H1 (cell line): ENCODE measurements around the gene ACVR2A. TPM values are rescaled to one million over a fixed set of nuclear protein-coding genes. Genes with fewer than 3 reads are reported as not detected.

Experiments used
- CTCF ChIA-PET: fragments of 300-600 bp; sonication (Branson Sonifier 250); formaldehyde crosslinking; loops from one replicate; lab custom pipeline; 2021; ENCODE audit not compliant: partially characterized antibody; lab: Charles Lee
- POLR2A ChIA-PET: fragments of 300-600 bp; sonication (Branson Sonifier 250); formaldehyde crosslinking; loops from one replicate; lab custom pipeline; 2021; ENCODE audit warnings: inconsistent platforms; ENCODE audit not compliant: partially characterized antibody; lab: Charles Lee
- DNase-seq, 2 experiments: peaks; one replicate each; pipeline versions ENCODE4 v3.0.0 to v3.0.0-alpha.2; 2010 to 2022; ENCODE audit warnings: low spot score in 2 of 2, low read depth in 1 of 2, mixed read lengths in 1 of 2
- FAIRE-seq: peaks from 2 replicates; lab custom pipeline; 2011; peaks lifted over from hg19 to GRCh38; lab: Jason Lieb, UNC
- H2AFZ ChIP-seq: 2 replicates; pipeline ENCODE4 v1.8.1; 2012; ENCODE audit warnings: low read length, inconsistent platforms
- H2AK5ac ChIP-seq: 2 replicates; pipeline ENCODE4 v1.6.1; 2013; ENCODE audit warnings: low read depth, low read length
- H2BK120ac ChIP-seq: replicated peaks from 2 replicates; pipeline ENCODE3; 2013; ENCODE audit warnings: low read depth, low read length, inconsistent platforms
- H2BK12ac ChIP-seq: 2 replicates; pipeline ENCODE4 v1.6.1; 2013; ENCODE audit warnings: low read depth, low read length
- H2BK15ac ChIP-seq: 2 replicates; pipeline ENCODE4 v1.6.1; 2013; ENCODE audit warnings: low read length
- H2BK20ac ChIP-seq: 2 replicates; pipeline ENCODE4 v1.6.1; 2013; ENCODE audit warnings: low read length
- H2BK5ac ChIP-seq: 2 replicates; pipeline ENCODE4 v1.6.1; 2013; ENCODE audit warnings: low read depth, low read length
- H3K14ac ChIP-seq: 2 replicates; pipeline ENCODE4 v1.6.1; 2013; ENCODE audit warnings: inconsistent platforms; ENCODE audit not compliant: insufficient read length
- H3K18ac ChIP-seq: 2 replicates; pipeline ENCODE4 v1.6.1; 2013; ENCODE audit warnings: low read length; ENCODE audit errors: extremely low read depth
- H3K23ac ChIP-seq: 2 replicates; pipeline ENCODE4 v1.6.1; 2013; ENCODE audit warnings: inconsistent platforms; ENCODE audit not compliant: insufficient read length
- H3K23me2 ChIP-seq: 2 replicates; pipeline ENCODE4 v1.6.1; 2013; ENCODE audit warnings: low read depth, low read length
- H3K27ac ChIP-seq: 2 replicates; pipeline ENCODE4 v1.6.1; 2011; ENCODE audit warnings: low read depth, low read length, inconsistent platforms
- H3K27me3 ChIP-seq, 4 experiments: replicated peaks in 1 of 4; 1 replicate in 1 of 4; 2 replicates in 3 of 4; pipeline versions ENCODE4 v1.6.1 to v1.8.1; 2011 to 2013; ENCODE audit warnings: low read length in 3 of 4, mild to moderate bottlenecking in 3 of 4, inconsistent platforms in 2 of 4, mixed read lengths in 2 of 4, moderate library complexity in 1 of 4; ENCODE audit not compliant: control insufficient read depth in 3 of 4, insufficient read depth in 3 of 4; ENCODE audit errors: extremely low read depth in 1 of 4
- H3K36me3 ChIP-seq, 4 experiments: 2 replicates each; pipeline versions ENCODE4 v1.6.1 to v1.8.1; 2011 to 2013; ENCODE audit warnings: mild to moderate bottlenecking in 4 of 4, low read length in 3 of 4, moderate library complexity in 2 of 4, control low read depth in 1 of 4, inconsistent platforms in 1 of 4; ENCODE audit not compliant: insufficient read depth in 4 of 4, control insufficient read depth in 2 of 4
- H3K4ac ChIP-seq: replicated peaks from 2 replicates; pipeline ENCODE3; 2013; ENCODE audit warnings: low read length, low read depth, mixed read lengths, inconsistent platforms; ENCODE audit not compliant: insufficient read length
- H3K4me1 ChIP-seq, 4 experiments: replicated peaks in 1 of 4; 1 replicate in 1 of 4; 2 replicates in 3 of 4; pipeline versions ENCODE4 v1.6.1 to v1.8.1; 2011 to 2013; ENCODE audit warnings: low read length in 3 of 4, inconsistent platforms in 2 of 4, mixed read lengths in 1 of 4; ENCODE audit not compliant: insufficient read depth in 4 of 4, control insufficient read depth in 3 of 4
- H3K4me2 ChIP-seq, 2 experiments: 2 replicates each; pipeline versions ENCODE4 v1.6.1 to v1.8.1; 2011 to 2013; ENCODE audit warnings: low read depth in 2 of 2, low read length in 2 of 2, control low read depth in 1 of 2, inconsistent platforms in 1 of 2, mild to moderate bottlenecking in 1 of 2; ENCODE audit not compliant: insufficient read depth in 1 of 2
- H3K4me3 ChIP-seq, 4 experiments: fragments of 200-600, 300-600 bp in 1 of 4; sonication (generic), shearing (Covaris generic), sonication (Bioruptor Twin) in 1 of 4; 2 replicates each; pipeline versions ENCODE4 v1.5.1 to v1.8.1; 2011 to 2016; ENCODE audit warnings: low read length in 4 of 4, low read depth in 3 of 4, control low read depth in 2 of 4, inconsistent platforms in 2 of 4, mild to moderate bottlenecking in 2 of 4, mixed read lengths in 1 of 4, moderate library complexity in 1 of 4; ENCODE audit not compliant: insufficient read depth in 2 of 4; ENCODE audit errors: extremely low read depth in 1 of 4
- H3K56ac ChIP-seq: replicated peaks from 2 replicates; pipeline ENCODE3; 2013; ENCODE audit warnings: low read depth, mild to moderate bottlenecking, mixed read lengths, low read length, inconsistent platforms; ENCODE audit not compliant: insufficient read length
- H3K79me1 ChIP-seq: 2 replicates; pipeline ENCODE4 v1.6.1; 2013; ENCODE audit warnings: low read depth, low read length, control low read depth
- H3K79me2 ChIP-seq, 2 experiments: 2 replicates each; pipeline versions ENCODE4 v1.6.1 to v1.8.1; 2012 to 2013; ENCODE audit warnings: low read length in 2 of 2, mild to moderate bottlenecking in 2 of 2, inconsistent platforms in 1 of 2; ENCODE audit not compliant: insufficient read depth in 2 of 2, control insufficient read depth in 1 of 2
- H3K9ac ChIP-seq, 4 experiments: replicated peaks in 1 of 4; 1 replicate in 1 of 4; 2 replicates in 3 of 4; pipeline versions ENCODE4 v1.6.1 to v1.8.1; 2011 to 2013; ENCODE audit warnings: low read depth in 3 of 4, low read length in 3 of 4, control low read depth in 2 of 4, mild to moderate bottlenecking in 2 of 4, moderate library complexity in 2 of 4, inconsistent platforms in 1 of 4; ENCODE audit errors: extremely low read depth in 1 of 4
- H3K9me3 ChIP-seq, 2 experiments: 2 replicates each; pipeline versions ENCODE4 v1.6.1 to v1.8.1; 2012 to 2013; ENCODE audit warnings: mild to moderate bottlenecking in 2 of 2, moderate library complexity in 2 of 2, control low read depth in 1 of 2, inconsistent platforms in 1 of 2, low read depth in 1 of 2, low read length in 1 of 2, mixed read lengths in 1 of 2; ENCODE audit not compliant: insufficient read depth in 2 of 2
- H4K20me1 ChIP-seq, 2 experiments: replicated peaks in 1 of 2; 2 replicates each; pipeline versions ENCODE3 to v1.8.1; 2011 to 2013; ENCODE audit warnings: inconsistent platforms in 2 of 2, low read length in 2 of 2, mild to moderate bottlenecking in 1 of 2; ENCODE audit not compliant: insufficient read depth in 2 of 2, control insufficient read depth in 1 of 2
- H4K5ac ChIP-seq: 2 replicates; pipeline ENCODE4 v1.6.1; 2013; ENCODE audit warnings: low read length, low read depth, mixed read lengths, inconsistent platforms; ENCODE audit not compliant: insufficient read length
- H4K8ac ChIP-seq: 2 replicates; pipeline ENCODE4 v1.8.0; 2013; ENCODE audit warnings: mild to moderate bottlenecking, moderate library complexity, low read length, inconsistent platforms; ENCODE audit not compliant: insufficient read depth; ENCODE audit errors: extremely low read depth
- H4K91ac ChIP-seq: replicated peaks from 2 replicates; pipeline ENCODE3; 2013; ENCODE audit warnings: low read length, mixed read lengths, inconsistent platforms; ENCODE audit not compliant: insufficient read length
- EGR1 ChIP-seq: IDR thresholded peaks from 2 replicates; pipeline ENCODE4 v1.6.1; 2011; ENCODE audit warnings: low read depth, low read length, borderline replicate concordance
- MAFK ChIP-seq: IDR thresholded peaks from 2 replicates; pipeline ENCODE4 v1.6.1; 2012; ENCODE audit warnings: low read depth, mild to moderate bottlenecking, improper control_type of control experiment, low read length
- YY1 ChIP-seq: IDR thresholded peaks from 2 replicates; pipeline ENCODE4 v1.6.1; 2011; ENCODE audit warnings: low read depth, mild to moderate bottlenecking, low read length
- polyA plus RNA-seq, 7 experiments: library from polyadenylated mRNA; depleted of rRNA in 3 of 7; stranded (reverse) in 5 of 7; unstranded in 2 of 7; fragments of >200 nt in 5 of 7; fragments of 200-250 nt in 2 of 7; gene quantifications; 1 replicate in 5 of 7; 2 replicates in 1 of 7; 4 replicates in 1 of 7; pipeline versions ENCODE4 v1.2.1 to v1.2.3, GENCODE V29; 2011 to 2013; ENCODE audit warnings: missing spikeins in 2 of 7, mixed read lengths in 2 of 7
- total RNA-seq: library from RNA; stranded (reverse); fragmentation: NEBNext Ultra II Directional; extraction: Animal tissue kit (Norgen Biotek cat#: 25700); gene quantifications from 2 replicates; pipeline ENCODE4 v1.2.1, GENCODE V29; 2021

Gene ACVR2A
- total and polyA plus RNA-seq, 2 of the 8 experiments (the other 6 are each of a cell fraction or from before 2014, with no cell fraction given), result 3.4 to 18.1 TPM

DNA sequence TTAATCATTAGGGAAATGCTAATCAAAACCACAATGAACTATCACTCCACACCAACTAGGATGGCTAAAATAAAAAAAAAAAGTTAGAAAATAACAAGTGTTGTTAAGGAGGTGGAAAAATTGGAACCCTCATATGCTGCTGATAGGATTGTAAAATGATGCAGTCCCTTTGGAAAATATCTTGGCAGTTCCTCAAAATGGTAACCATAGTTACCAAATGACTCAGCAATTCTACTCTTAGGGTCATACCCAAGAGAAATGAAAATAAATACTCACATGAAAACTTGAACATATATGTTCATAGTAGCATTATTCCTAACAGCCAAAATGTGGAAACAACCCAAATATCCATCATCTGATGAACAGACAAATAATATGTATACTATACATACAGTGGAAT, 15.7 kb upstream of the ACVR2A start:
- Histone ChIP-seq H3K23me2 (no peaks in the 10 kb centered on the region), H3K14ac (no peak overlapping the region), H2BK5ac (no peak overlapping the region), H3K56ac (no peak overlapping the region), H3K4me3 (no peak overlapping the region), H3K36me3 (no peaks in the 10 kb centered on the region), H2BK12ac (no peak overlapping the region), H3K18ac (no peak overlapping the region), H3K27ac (no peak overlapping the region), H3K4ac (no peak overlapping the region), H3K9me3 (peaks cover 0 to 7% of the 10 kb centered on the region in 2 experiments; a peak in 1 of 4 replicates), H3K4me1 (no peaks in the 10 kb centered on the region), H3K23ac (no peak overlapping the region), H3K79me2 (no peaks in the 10 kb centered on the region), H2BK120ac (no peak overlapping the region), H2BK15ac (no peak overlapping the region), H2AFZ (no peak overlapping the region), H3K4me2 (no peak overlapping the region), H4K91ac (no peak overlapping the region), H2AK5ac (no peak overlapping the region), H4K5ac (no peak overlapping the region), H2BK20ac (no peak overlapping the region), H3K79me1 (no peaks in the 10 kb centered on the region), H4K20me1 (no peaks in the 10 kb centered on the region), H4K8ac (no peak overlapping the region), H3K27me3 (no peaks in the 10 kb centered on the region), H3K9ac (no peak overlapping the region)
- FAIRE-seq (no peak), DNase-seq (no peak)
- CTCF ChIA-PET, result no interaction called here
- TF ChIP-seq EGR1 (no peak), MAFK (peak; percentile 56), YY1 (no peak)
- POLR2A ChIA-PET, result no interaction called here
